Islet precursor cell (in vitro differentiated cells): ENCODE measurements around the gene LRRC4C.
"Not testable (repeated sequence)": the region's sequence is repeated elsewhere in the genome, so short reads cannot be mapped to it uniquely, and the experiment has no call there.

Experiments
- DNase-seq: peaks from one replicate; pipeline ENCODE4 v3.0.0-alpha.2; 2018

Gene LRRC4C

GRCh38 chr11:40619654-40620053 is 839.8 kb downstream of the LRRC4C start:
- no peak for DNase-seq

GRCh38 chr11:40606800-40607199 is 852.7 kb downstream of the LRRC4C start:
- DNase-seq = no peak

- peak; percentile 72 for DNase-seq
Measured at GRCh38 chr11:40602866-40603552, 856.4 kb downstream of the LRRC4C start.

- no peak for DNase-seq
Measured at GRCh38 chr11:40597546-40598113, 861.8 kb downstream of the LRRC4C start.

GRCh38 chr11:40573254-40573891 is 886.1 kb downstream of the LRRC4C start:
- no peak for DNase-seq

- no peak for DNase-seq
Measured at GRCh38 chr11:40569947-40570531, 889.4 kb downstream of the LRRC4C start.

GRCh38 chr11:40567392-40567791 is 892.1 kb downstream of the LRRC4C start:
- no peak for DNase-seq

GRCh38 chr11:40544162-40544561 is 915.3 kb downstream of the LRRC4C start:
- DNase-seq = no peak

- no peak for DNase-seq
Measured at GRCh38 chr11:40542821-40543220, 916.6 kb downstream of the LRRC4C start.

GRCh38 chr11:40537734-40538133 is 921.7 kb downstream of the LRRC4C start:
- DNase-seq = no peak

- not testable (repeated sequence) for DNase-seq
Measured at GRCh38 chr11:40522080-40522479, 937.4 kb downstream of the LRRC4C start.

GRCh38 chr11:40517122-40517521 is 942.3 kb downstream of the LRRC4C start:
- no peak for DNase-seq

GRCh38 chr11:40514124-40514523 is 945.3 kb downstream of the LRRC4C start:
- DNase-seq = no peak

GRCh38 chr11:40513281-40513680 is 946.2 kb downstream of the LRRC4C start:
- DNase-seq = no peak

- DNase-seq = no peak
Measured at GRCh38 chr11:40508303-40508702, 951.1 kb downstream of the LRRC4C start.

- DNase-seq = no peak
Measured at GRCh38 chr11:40506226-40506625, 953.2 kb downstream of the LRRC4C start.

GRCh38 chr11:40491341-40491740 is 968.1 kb downstream of the LRRC4C start:
- no peak for DNase-seq

GRCh38 chr11:40467771-40468170 is 991.7 kb downstream of the LRRC4C start:
- no peak for DNase-seq

- no peak for DNase-seq
Measured at GRCh38 chr11:40445391-40445790, 1014.1 kb downstream of the LRRC4C start.

GRCh38 chr11:40444151-40444550 is 1015.3 kb downstream of the LRRC4C start:
- DNase-seq = no peak

- no peak for DNase-seq
Measured at GRCh38 chr11:40435344-40435743, 1024.1 kb downstream of the LRRC4C start.

GRCh38 chr11:40434926-40435325 is 1024.5 kb downstream of the LRRC4C start:
- DNase-seq = no peak

GRCh38 chr11:40432358-40432757 is 1027.1 kb downstream of the LRRC4C start:
- no peak for DNase-seq

- no peak for DNase-seq
Measured at GRCh38 chr11:40425168-40425567, 1034.3 kb downstream of the LRRC4C start.
